NCI-H2107 treated with DMSO at 0.1 percent for 48 hours (cell line): ENCODE results near the gene MTHFSD.

Experiments used
- DNase-seq: peaks from one replicate; lab custom pipeline; 2025; ENCODE audit not compliant: unreplicated experiment; lab: John Stamatoyannopoulos, UW

The MTHFSD gene

GRCh38 chr16:86571530-86571915, 16.5 kb upstream of the MTHFSD start:
- no peak for DNase-seq

GRCh38 chr16:86570558-86571529, 15.8 kb upstream of the MTHFSD start:
- no peak for DNase-seq

GRCh38 chr16:86569701-86570447, 14.8 kb upstream of the MTHFSD start:
- DNase-seq, result no peak

GRCh38 chr16:86568677-86569623, 13.9 kb upstream of the MTHFSD start:
- DNase-seq, result no peak

GRCh38 chr16:86567701-86568581, 12.9 kb upstream of the MTHFSD start:
- DNase-seq, result no peak

GRCh38 chr16:86566966-86567700, 12.1 kb upstream of the MTHFSD start:
- DNase-seq, result no peak

GRCh38 chr16:86566601-86566965, 11.5 kb upstream of the MTHFSD start, which contains the start of gene FOXC2:
Gene FOXC2 (plus strand): TSS chr16:86566829. CDS start chr16:86567336, 507 bp downstream.
- no peak for DNase-seq

- no peak for DNase-seq
These were observed 10.8 kb upstream of the MTHFSD start for GRCh38 chr16:86565644-86566511.

GRCh38 chr16:86565181-86565631, 10.2 kb upstream of the MTHFSD start:
- DNase-seq, result no peak

- DNase-seq, result peak; percentile 58
These were observed 8.7 kb upstream of the MTHFSD start for GRCh38 chr16:86563469-86564345.

- DNase-seq, result no peak
These were observed 7.3 kb upstream of the MTHFSD start for GRCh38 chr16:86562356-86562755.

- no peak for DNase-seq
These were observed 4.8 kb upstream of the MTHFSD start for GRCh38 chr16:86559802-86560305.

GRCh38 chr16:86558355-86559193, 3.5 kb upstream of the MTHFSD start:
- no peak for DNase-seq

GRCh38 chr16:86557587-86557986, 2.6 kb upstream of the MTHFSD start:
- DNase-seq, result no peak

GRCh38 chr16:86556576-86556975, 1.5 kb upstream of the MTHFSD start:
- no peak for DNase-seq

- DNase-seq, result no peak
These were observed 655 bp upstream of the MTHFSD start for GRCh38 chr16:86555704-86556075.
